NCI-H187 treated with DMSO at 0.1 percent for 48 hours (cell line): ENCODE results near the gene NOL8.

Experiments
- DNase-seq: peaks from one replicate; lab custom pipeline; 2025; lab: John Stamatoyannopoulos, UW

Gene NOL8

DNA sequence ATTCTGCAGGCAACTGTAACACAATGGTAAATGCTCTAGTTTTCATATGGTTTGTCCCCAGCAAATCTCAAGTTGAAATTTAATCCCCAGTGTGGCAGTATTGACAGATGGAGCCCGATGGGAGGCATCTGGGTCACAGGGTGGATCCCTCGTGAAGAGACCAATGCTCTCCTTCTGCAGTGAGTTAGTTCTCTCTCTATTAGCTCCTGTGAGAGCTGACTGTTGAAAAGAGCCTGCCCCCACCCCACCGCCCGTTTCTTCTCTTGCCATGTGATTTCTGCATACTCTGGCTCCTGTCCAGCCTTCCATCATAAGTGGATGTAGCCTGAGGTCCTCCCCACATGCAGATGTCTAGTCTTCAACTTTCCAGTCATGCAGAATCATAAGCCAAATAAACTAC is 58.7 kb downstream of the NOL8 start:
- no peak for DNase-seq

GRCh38 chr9:92265154-92265553 is 60.0 kb downstream of the NOL8 start:
- no peak for DNase-seq

- DNase-seq: no peak
Measured at GRCh38 chr9:92263131-92263530, 62.0 kb downstream of the NOL8 start.

GRCh38 chr9:92257327-92257726 is 67.8 kb downstream of the NOL8 start:
- no peak for DNase-seq

GRCh38 chr9:92254381-92255337 is 70.5 kb downstream of the NOL8 start:
- no peak for DNase-seq

DNA sequence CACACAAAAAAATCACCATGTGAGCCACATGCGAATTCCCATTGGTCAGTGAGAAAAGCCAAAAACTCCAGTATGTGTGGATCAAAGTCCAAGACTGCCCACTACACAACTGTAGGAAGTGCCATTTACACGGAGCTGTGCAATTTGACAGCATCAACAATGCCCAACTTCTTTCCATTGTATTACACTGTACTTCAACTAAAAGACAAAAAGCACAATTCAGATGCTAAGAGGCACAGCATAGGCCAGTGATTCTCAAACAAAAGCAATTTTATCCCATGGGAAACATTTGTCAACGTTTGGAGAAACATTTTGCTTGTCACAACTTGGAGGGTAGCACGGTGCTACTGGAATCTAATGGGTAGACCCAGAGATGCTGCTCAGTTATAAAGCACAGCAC is 71.5 kb downstream of the NOL8 start:
- no peak for DNase-seq

DNA sequence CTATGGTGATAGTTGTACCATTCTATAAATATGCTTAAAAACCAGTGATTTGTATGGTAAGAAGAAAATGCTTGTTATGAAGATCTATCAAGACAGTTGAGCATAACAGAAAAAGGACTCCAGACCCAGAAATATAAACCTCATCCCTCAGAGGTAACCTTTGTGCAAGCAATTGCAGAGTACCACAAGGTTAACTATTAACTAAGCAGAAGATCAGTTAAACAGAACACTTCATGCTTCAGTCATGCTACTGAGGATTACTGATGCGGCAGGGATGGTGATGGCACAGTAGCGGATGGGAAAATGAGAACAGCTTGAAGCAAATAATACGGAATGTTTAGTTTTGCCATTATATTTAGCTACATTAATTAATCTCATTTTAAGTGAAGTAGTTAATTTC is 77.2 kb downstream of the NOL8 start:
- DNase-seq: no peak
